HCT116 (cell line): ENCODE measurements around the gene MTFR1L.

Experiments
- EZH2 ChIP-seq: fragments of 200-600 bp; sonication (generic); IDR thresholded peaks from 2 replicates; pipeline ENCODE4 v1.6.1; 2017; ENCODE audit warnings: antibody characterized with exemption, mixed run types
- POLR2A ChIP-seq: IDR thresholded peaks from 2 replicates; pipeline ENCODE4 v1.7.0; 2011; ENCODE audit warnings: borderline replicate concordance; ENCODE audit not compliant: insufficient read depth, insufficient read length; ENCODE audit errors: extremely low read depth
- POLR2AphosphoS5 ChIP-seq: IDR thresholded peaks from 2 replicates; pipeline ENCODE4 v1.6.1; 2011; ENCODE audit warnings: mild to moderate bottlenecking, low read depth, low read length, moderate library complexity
- RAD21 ChIP-seq: IDR thresholded peaks from 2 replicates; pipeline ENCODE4 v1.6.1; 2012; ENCODE audit warnings: low read depth, mild to moderate bottlenecking
- SIN3A ChIP-seq: IDR thresholded peaks from 2 replicates; pipeline ENCODE4 v1.6.1; 2012; ENCODE audit warnings: low read depth
- TF ChIP-seq, protein P1 (sequence below), 3 experiments: fragments of 200-600 bp in 1 of 3; sonication (generic) in 1 of 3; IDR thresholded peaks in 2 of 3; conservative IDR thresholded peaks in 1 of 3; 2 replicates each; pipeline ENCODE4 v1.5.1; 2012 to 2017; ENCODE audit warnings: low read depth in 2 of 3, low read length in 2 of 3, antibody characterized with exemption in 1 of 3, borderline replicate concordance in 1 of 3, control low read depth in 1 of 3, mild to moderate bottlenecking in 1 of 3, mixed read lengths in 1 of 3, mixed run types in 1 of 3, moderate library complexity in 1 of 3; ENCODE audit not compliant: insufficient read depth in 1 of 3

DNA sequence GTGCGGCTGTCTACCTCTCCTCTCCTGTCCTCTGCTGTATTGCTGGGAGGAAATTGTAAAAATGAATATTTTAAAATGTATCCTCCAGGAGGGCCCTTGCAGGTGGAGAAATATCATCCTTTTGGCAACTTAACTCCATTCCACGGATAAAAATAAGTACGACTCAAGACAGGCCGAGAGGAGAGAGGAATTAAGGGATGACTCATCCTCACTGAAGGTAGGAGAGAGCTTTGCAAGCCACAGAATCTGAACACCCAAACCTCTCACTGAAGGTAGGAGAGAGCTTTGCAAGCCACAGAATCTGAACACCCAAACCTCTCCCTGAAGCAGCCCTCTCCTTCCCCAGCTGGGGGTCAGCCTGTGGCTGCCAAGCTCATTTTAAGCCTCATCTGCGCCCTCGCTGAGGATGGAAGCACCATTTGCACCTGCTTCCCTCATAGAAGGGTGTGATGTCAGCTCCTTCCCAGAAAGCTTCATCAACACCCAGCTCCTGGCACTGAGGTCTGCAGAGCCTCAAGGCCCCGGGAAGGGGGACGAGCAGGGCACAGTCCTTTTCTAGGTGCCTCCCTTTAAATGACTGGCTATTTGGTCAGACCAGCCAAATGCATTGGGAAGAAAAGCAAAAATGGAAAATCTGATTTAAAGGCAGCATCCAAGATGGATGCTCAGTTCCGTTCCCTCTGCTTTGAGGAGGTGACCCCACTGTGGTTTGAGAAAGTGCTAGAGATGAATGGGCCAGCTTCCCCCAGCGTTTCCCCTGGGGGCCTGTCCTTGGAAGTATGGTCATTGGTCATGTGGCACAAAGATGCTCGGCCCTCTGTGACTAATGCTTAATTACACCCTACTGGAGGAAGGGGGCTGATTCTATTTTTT lies 32.6 kb upstream of the MTFR1L start:
- TF ChIP-seq, protein P1, sequence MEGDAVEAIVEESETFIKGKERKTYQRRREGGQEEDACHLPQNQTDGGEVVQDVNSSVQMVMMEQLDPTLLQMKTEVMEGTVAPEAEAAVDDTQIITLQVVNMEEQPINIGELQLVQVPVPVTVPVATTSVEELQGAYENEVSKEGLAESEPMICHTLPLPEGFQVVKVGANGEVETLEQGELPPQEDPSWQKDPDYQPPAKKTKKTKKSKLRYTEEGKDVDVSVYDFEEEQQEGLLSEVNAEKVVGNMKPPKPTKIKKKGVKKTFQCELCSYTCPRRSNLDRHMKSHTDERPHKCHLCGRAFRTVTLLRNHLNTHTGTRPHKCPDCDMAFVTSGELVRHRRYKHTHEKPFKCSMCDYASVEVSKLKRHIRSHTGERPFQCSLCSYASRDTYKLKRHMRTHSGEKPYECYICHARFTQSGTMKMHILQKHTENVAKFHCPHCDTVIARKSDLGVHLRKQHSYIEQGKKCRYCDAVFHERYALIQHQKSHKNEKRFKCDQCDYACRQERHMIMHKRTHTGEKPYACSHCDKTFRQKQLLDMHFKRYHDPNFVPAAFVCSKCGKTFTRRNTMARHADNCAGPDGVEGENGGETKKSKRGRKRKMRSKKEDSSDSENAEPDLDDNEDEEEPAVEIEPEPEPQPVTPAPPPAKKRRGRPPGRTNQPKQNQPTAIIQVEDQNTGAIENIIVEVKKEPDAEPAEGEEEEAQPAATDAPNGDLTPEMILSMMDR (IDR thresholded peaks at IDR 0.05 in 2 of 3, conservative IDR thresholded peaks at IDR 0.05 in 1 of 3; ENCODE audit: borderline replicate concordance in 1 of 3, insufficient read depth in 1 of 3, low read depth in 2 of 3, low read length in 2 of 3) = no peak
- TF ChIP-seq POLR2A = no peak
- TF ChIP-seq POLR2AphosphoS5 = no peak
- no peak for TF ChIP-seq SIN3A
- no peak for TF ChIP-seq EZH2
- no peak for TF ChIP-seq RAD21
